Body of pancreas (tissue), 4 donors: Measurements from ENCODE around the gene ZNF181.

Source experiments
- POLR2A ChIP-seq, 3 donors: fragments of 450-650 bp; IDR thresholded peaks; one replicate each; pipeline ENCODE4 v1.6.1; 2016; ENCODE audit warnings: antibody characterized with exemption in 3 of 3, mild to moderate bottlenecking in 2 of 3
- TF ChIP-seq, protein P1 (sequence below), 7 experiments: fragments of 450-650 bp in 4 of 7; fragments of 200-600 bp in 3 of 7; sonication (generic) in 3 of 7; IDR thresholded peaks; one replicate each; pipeline ENCODE4 v1.5.1; 2016 to 2019; ENCODE audit warnings: antibody characterized with exemption in 7 of 7

DNA sequence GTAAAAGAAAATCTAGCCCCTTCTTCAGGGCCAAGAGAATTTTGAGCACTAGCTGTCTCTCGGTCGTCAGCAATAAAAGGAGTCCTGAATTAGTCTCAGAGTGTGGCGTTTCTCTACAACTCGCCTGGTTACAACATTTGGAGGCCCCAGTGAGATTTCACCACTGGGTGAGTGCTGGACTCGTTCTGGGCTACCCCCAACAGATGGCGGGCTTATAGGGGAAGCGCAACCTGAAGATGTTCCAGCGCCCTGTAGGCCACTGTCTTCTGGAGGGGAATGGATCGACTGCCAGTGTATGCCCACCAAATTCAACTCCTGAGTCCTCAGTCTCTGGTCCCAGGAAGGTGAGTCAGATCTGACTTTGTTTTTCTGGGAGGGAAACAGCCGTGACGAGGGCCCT lies 11.7 kb upstream of the ZNF181 start:
- TF ChIP-seq, protein P1, sequence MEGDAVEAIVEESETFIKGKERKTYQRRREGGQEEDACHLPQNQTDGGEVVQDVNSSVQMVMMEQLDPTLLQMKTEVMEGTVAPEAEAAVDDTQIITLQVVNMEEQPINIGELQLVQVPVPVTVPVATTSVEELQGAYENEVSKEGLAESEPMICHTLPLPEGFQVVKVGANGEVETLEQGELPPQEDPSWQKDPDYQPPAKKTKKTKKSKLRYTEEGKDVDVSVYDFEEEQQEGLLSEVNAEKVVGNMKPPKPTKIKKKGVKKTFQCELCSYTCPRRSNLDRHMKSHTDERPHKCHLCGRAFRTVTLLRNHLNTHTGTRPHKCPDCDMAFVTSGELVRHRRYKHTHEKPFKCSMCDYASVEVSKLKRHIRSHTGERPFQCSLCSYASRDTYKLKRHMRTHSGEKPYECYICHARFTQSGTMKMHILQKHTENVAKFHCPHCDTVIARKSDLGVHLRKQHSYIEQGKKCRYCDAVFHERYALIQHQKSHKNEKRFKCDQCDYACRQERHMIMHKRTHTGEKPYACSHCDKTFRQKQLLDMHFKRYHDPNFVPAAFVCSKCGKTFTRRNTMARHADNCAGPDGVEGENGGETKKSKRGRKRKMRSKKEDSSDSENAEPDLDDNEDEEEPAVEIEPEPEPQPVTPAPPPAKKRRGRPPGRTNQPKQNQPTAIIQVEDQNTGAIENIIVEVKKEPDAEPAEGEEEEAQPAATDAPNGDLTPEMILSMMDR (IDR thresholded peaks at IDR 0.05) = no peak
- no peak for TF ChIP-seq POLR2A (IDR thresholded peaks at IDR 0.05)
